Peyer's patch (tissue), 4 donors: ENCODE measurements around the gene IL1RAPL1.

ENCODE experiments used
- POLR2A ChIP-seq, 2 donors: fragments of 450-650 bp; IDR thresholded peaks; one replicate each; pipeline ENCODE4 v1.5.1; 2017; ENCODE audit warnings: antibody characterized with exemption in 2 of 2, mild to moderate bottlenecking in 2 of 2, moderate library complexity in 2 of 2
- TF ChIP-seq, protein P1 (sequence below), 6 experiments: fragments of 450-650 bp in 4 of 6; fragments of 200-600 bp in 2 of 6; sonication (generic) in 1 of 6; IDR thresholded peaks; one replicate each; pipeline ENCODE4 v1.5.1; 2017 to 2019; ENCODE audit warnings: antibody characterized with exemption in 6 of 6, mild to moderate bottlenecking in 3 of 6, moderate library complexity in 1 of 6

DNA sequence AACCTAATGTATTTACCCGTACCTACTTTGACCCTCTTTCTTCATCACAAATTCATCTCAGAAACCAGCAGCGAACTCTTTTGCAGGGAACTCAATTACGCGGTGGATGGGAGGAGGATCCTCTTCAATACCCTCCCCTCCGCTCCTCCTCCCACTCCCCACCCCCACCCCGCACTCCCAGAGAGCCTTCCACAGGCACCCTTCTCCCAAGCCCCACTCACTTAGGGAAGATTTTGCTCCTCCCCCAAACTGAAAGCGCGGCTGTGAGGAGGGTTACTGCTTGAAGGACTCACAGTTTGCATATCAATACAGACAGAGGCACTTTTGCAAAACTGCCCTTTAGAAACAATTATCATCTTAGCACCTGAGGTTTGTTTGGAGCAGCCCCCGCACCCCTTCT lies 960 bp upstream of the IL1RAPL1 start:
- TF ChIP-seq, protein P1, sequence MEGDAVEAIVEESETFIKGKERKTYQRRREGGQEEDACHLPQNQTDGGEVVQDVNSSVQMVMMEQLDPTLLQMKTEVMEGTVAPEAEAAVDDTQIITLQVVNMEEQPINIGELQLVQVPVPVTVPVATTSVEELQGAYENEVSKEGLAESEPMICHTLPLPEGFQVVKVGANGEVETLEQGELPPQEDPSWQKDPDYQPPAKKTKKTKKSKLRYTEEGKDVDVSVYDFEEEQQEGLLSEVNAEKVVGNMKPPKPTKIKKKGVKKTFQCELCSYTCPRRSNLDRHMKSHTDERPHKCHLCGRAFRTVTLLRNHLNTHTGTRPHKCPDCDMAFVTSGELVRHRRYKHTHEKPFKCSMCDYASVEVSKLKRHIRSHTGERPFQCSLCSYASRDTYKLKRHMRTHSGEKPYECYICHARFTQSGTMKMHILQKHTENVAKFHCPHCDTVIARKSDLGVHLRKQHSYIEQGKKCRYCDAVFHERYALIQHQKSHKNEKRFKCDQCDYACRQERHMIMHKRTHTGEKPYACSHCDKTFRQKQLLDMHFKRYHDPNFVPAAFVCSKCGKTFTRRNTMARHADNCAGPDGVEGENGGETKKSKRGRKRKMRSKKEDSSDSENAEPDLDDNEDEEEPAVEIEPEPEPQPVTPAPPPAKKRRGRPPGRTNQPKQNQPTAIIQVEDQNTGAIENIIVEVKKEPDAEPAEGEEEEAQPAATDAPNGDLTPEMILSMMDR (IDR thresholded peaks at IDR 0.05), result no peak
- TF ChIP-seq POLR2A (IDR thresholded peaks at IDR 0.05), result no peak
